ENCODE results near the gene SDCCAG8. TPM values are rescaled to one million over a fixed set of nuclear protein-coding genes. Genes with fewer than 3 reads are reported as not detected.
A peak's percentile ranks its signal among the peaks of the same experiment; 100 is the strongest.

Gene SDCCAG8
- total RNA-seq, 1 experiment from 2014 or later: 10.0 TPM

DNA sequence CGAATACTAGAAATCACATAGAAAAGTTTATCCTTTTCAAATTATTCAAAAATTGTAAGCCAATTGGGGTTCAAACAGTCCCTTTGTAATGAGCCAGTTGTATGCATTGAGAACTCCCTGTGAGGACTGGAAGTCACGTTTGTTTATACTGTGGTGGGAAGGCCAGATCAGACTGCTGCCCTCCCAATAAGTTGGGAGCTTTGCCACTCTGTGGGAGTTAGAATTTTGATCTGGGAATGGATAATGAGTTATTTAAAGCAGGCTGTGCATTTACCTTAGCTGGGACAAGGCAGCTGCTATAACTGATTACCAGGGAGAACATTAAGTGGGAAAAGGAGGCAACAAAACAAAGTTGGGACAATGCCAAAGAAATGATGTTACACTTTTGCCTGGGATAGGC is 178.8 kb downstream of the SDCCAG8 start:
- H3K23ac ChIP-seq (ENCODE audit: insufficient read length, low read depth, low read length): no peak overlapping the region
- H3K27ac ChIP-seq (ENCODE audit: insufficient read length, low read depth, low read length): no peak overlapping the region
- H3K4me2 ChIP-seq (ENCODE audit: insufficient read depth, insufficient read length, low read length): no peak overlapping the region
- Mint-ChIP-seq H3K9me3 (peaks cover 0 to 3% of the 10 kb centered on the region in 2 experiments; a peak in 1 of 5 replicates), H3K4me3 (no peak overlapping the region), H3K36me3 (ENCODE audit: insufficient read depth in 1 of 3, low read depth in 3 of 3) (peaks cover 0 to 5% (median 2%) of the 10 kb centered on the region in 3 experiments; a peak in 3 of 7 replicates), H3K27ac (peak overlapping the region in 1 of 3 experiments; percentile 83; a peak in 1 of 7 replicates), H3K27me3 (ENCODE audit: low read depth) (no peaks in the 10 kb centered on the region), H3K4me1 (peaks cover under 1 to 15% of the 10 kb centered on the region in 2 experiments)
- H3K56ac ChIP-seq (ENCODE audit: insufficient read length, low read depth, low read length): no peak overlapping the region
- no peak overlapping the region for H3K18ac ChIP-seq (ENCODE audit: insufficient read length, low read depth, low read length)
- no peaks in the 10 kb centered on the region for H3K79me2 ChIP-seq (ENCODE audit: insufficient read depth, low read length)
- no peak overlapping the region for H2BK12ac ChIP-seq (ENCODE audit: insufficient read length, low read depth, low read length)
- H3T11ph ChIP-seq (ENCODE audit: low read length): no peak overlapping the region
- no peaks in the 10 kb centered on the region for H3K23me2 ChIP-seq (ENCODE audit: insufficient read length, low read depth, low read length, poor library complexity, severe bottlenecking)
- no peaks in the 10 kb centered on the region for H4K20me1 ChIP-seq (ENCODE audit: control insufficient read depth, insufficient read depth, insufficient read length)
- H2AK5ac ChIP-seq (ENCODE audit: insufficient read length, low read length): no peak overlapping the region
- no peaks in the 10 kb centered on the region for H3K79me1 ChIP-seq (ENCODE audit: insufficient read depth, low read depth, low read length, poor library complexity, severe bottlenecking)
- H4K91ac ChIP-seq (ENCODE audit: insufficient read length, low read depth, low read length): no peak overlapping the region
- no peak overlapping the region for H2BK5ac ChIP-seq (ENCODE audit: insufficient read length, low read length)
- no CpG with 5 or more reads among the region's 2 CpGs for WGBS (ENCODE audit: extremely low coverage, insufficient read length, low lambda C conversion rate)
- no peak overlapping the region for H2AFZ ChIP-seq (ENCODE audit: low read length)
- no peak overlapping the region for H2BK20ac ChIP-seq (ENCODE audit: low read depth, low read length, poor library complexity, severe bottlenecking)
- no peaks in the 10 kb centered on the region; the same call in 1 of the 2 replicates for H3K4me1 ChIP-seq (ENCODE audit: insufficient read depth, low read length)
- TF ChIP-seq, protein P1, sequence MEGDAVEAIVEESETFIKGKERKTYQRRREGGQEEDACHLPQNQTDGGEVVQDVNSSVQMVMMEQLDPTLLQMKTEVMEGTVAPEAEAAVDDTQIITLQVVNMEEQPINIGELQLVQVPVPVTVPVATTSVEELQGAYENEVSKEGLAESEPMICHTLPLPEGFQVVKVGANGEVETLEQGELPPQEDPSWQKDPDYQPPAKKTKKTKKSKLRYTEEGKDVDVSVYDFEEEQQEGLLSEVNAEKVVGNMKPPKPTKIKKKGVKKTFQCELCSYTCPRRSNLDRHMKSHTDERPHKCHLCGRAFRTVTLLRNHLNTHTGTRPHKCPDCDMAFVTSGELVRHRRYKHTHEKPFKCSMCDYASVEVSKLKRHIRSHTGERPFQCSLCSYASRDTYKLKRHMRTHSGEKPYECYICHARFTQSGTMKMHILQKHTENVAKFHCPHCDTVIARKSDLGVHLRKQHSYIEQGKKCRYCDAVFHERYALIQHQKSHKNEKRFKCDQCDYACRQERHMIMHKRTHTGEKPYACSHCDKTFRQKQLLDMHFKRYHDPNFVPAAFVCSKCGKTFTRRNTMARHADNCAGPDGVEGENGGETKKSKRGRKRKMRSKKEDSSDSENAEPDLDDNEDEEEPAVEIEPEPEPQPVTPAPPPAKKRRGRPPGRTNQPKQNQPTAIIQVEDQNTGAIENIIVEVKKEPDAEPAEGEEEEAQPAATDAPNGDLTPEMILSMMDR (conservative IDR thresholded peaks at IDR 0.05): no peak
- no peaks in the 10 kb centered on the region for H3K9me3 ChIP-seq (ENCODE audit: control insufficient read depth, low read depth, low read length)
- H3K27me3 ChIP-seq (ENCODE audit: insufficient read depth, low read length): no peaks in the 10 kb centered on the region
- DNase-seq: no peak
- H3K9ac ChIP-seq (ENCODE audit: extremely low read depth, insufficient read length, low read length): no peak overlapping the region
- no peak overlapping the region for H4K8ac ChIP-seq (replicated peaks; ENCODE audit: insufficient read length, low read depth, low read length)
- H2BK15ac ChIP-seq (ENCODE audit: low read depth, low read length): no peak overlapping the region
- no peak overlapping the region for H3K4ac ChIP-seq (ENCODE audit: low read depth, low read length)
- no peak overlapping the region for H2BK120ac ChIP-seq (ENCODE audit: low read depth, low read length, poor library complexity, severe bottlenecking)
- H4K5ac ChIP-seq (ENCODE audit: insufficient read length, low read depth, low read length): no peak overlapping the region
- H3K14ac ChIP-seq (ENCODE audit: insufficient read depth, low read length): no peak overlapping the region
